HG02885 (cell line): ENCODE results near the gene TYSND1.
"Not testable (repeated sequence)": the region's sequence is repeated elsewhere in the genome, so short reads cannot be mapped to it uniquely, and the experiment has no call there.

ENCODE experiments used
- ATAC-seq: cut with Tn5 transposase; IDR thresholded peaks from one replicate; pipeline ENCODE4 v1.9.1; 2021; ENCODE audit warnings: mild to moderate bottlenecking; ENCODE audit not compliant: unreplicated experiment, poor library complexity

The TYSND1 gene

GRCh38 chr10:70115948-70116682 is 30.4 kb downstream of the TYSND1 start:
- ATAC-seq, result no peak

GRCh38 chr10:70114902-70115301 is 31.6 kb downstream of the TYSND1 start:
- ATAC-seq, result no peak

- ATAC-seq, result no peak
These were observed 34.4 kb downstream of the TYSND1 start for GRCh38 chr10:70112071-70112470.

- ATAC-seq, result no peak
These were observed 35.0 kb downstream of the TYSND1 start for GRCh38 chr10:70111496-70111895.

- no peak for ATAC-seq
These were observed 37.3 kb downstream of the TYSND1 start for GRCh38 chr10:70109064-70109729.

GRCh38 chr10:70106958-70107791 is 39.3 kb downstream of the TYSND1 start:
- peak; percentile 75 for ATAC-seq

GRCh38 chr10:70101668-70102067 is 44.8 kb downstream of the TYSND1 start:
- ATAC-seq, result no peak

GRCh38 chr10:70101068-70101562 is 45.4 kb downstream of the TYSND1 start:
- ATAC-seq, result not testable (repeated sequence)

GRCh38 chr10:70098271-70098670 is 48.2 kb downstream of the TYSND1 start:
- ATAC-seq, result no peak

GRCh38 chr10:70097459-70097858 is 49.0 kb downstream of the TYSND1 start:
- no peak for ATAC-seq

GRCh38 chr10:70096705-70097420 is 49.6 kb downstream of the TYSND1 start:
- no peak for ATAC-seq

GRCh38 chr10:70096016-70096704 is 50.3 kb downstream of the TYSND1 start:
- ATAC-seq, result no peak

GRCh38 chr10:70094250-70094649 is 52.2 kb downstream of the TYSND1 start:
- ATAC-seq, result no peak

GRCh38 chr10:70093335-70093944 is 53.1 kb downstream of the TYSND1 start:
- ATAC-seq, result no peak

GRCh38 chr10:70092389-70092718 is 54.1 kb downstream of the TYSND1 start:
- ATAC-seq, result no peak

GRCh38 chr10:70090951-70091350 is 55.5 kb downstream of the TYSND1 start:
- no peak for ATAC-seq

GRCh38 chr10:70090013-70090412 is 56.5 kb downstream of the TYSND1 start:
- no peak for ATAC-seq

- no peak for ATAC-seq
These were observed 58.2 kb downstream of the TYSND1 start for GRCh38 chr10:70088308-70088698.
